ENCODE data around the gene NEMP1.
A peak's percentile ranks its signal among the peaks of the same experiment; 100 is the strongest.

NEMP1 gene

DNA sequence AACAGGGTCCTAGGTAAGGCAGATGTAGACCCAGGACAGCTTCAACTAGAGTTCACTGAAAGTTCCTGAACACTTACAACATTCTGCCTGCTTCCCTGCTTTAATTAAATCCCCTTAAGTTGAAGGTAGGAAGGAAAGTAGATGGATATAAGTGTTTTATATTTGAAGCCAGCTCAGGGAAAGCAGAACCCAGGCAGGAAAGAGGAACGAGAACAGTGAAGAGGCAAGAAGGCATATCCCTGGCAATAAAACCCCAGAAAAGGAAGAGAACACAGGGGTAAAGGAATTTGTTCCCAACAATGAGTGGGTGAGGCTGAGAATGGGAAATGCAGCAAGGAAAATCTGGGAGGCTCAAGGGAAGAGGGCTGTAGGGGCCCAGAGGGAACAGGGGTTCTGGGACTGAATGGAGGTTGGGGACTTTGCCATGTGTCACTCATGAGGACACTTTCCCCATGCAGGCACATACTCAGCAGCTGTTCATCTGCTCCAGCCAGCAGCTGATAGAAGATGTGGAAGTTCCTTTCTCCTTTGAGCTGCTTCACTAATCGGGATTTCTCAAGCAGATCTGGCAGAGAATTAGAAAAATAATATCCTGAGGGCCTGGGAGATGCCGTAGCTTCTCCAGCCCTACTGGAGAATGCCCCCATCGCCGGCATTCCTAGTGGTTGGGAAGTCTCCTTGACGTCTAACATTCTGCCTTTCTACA, 32.4 kb downstream of the NEMP1 start:
- H3K4me3 Mint-ChIP-seq, result no peak overlapping the region
- no peaks in the 10 kb centered on the region for H3K36me3 Mint-ChIP-seq (ENCODE audit: low read depth)
- DNase-seq (ENCODE audit: low spot score), result no peak
- H3K4me1 Mint-ChIP-seq (ENCODE audit: low read depth), result peaks cover 30% of the 10 kb centered on the region
- no peak overlapping the region for H3K27ac Mint-ChIP-seq
- H3K9me3 Mint-ChIP-seq, result no peaks in the 10 kb centered on the region
- no peaks in the 10 kb centered on the region for H3K27me3 Mint-ChIP-seq (ENCODE audit: low read depth)

- Mint-ChIP-seq H3K9me3 (no peaks in the 10 kb centered on the region), H3K4me1 (ENCODE audit: low read depth) (peaks cover 30% of the 10 kb centered on the region), H3K27ac (no peak overlapping the region), H3K27me3 (ENCODE audit: low read depth) (no peaks in the 10 kb centered on the region), H3K36me3 (ENCODE audit: low read depth) (no peaks in the 10 kb centered on the region), H3K4me3 (no peak overlapping the region)
- DNase-seq (ENCODE audit: low spot score), result no peak
These were observed 33.7 kb downstream of the NEMP1 start for GRCh38 chr12:57044889-57045288.

DNA sequence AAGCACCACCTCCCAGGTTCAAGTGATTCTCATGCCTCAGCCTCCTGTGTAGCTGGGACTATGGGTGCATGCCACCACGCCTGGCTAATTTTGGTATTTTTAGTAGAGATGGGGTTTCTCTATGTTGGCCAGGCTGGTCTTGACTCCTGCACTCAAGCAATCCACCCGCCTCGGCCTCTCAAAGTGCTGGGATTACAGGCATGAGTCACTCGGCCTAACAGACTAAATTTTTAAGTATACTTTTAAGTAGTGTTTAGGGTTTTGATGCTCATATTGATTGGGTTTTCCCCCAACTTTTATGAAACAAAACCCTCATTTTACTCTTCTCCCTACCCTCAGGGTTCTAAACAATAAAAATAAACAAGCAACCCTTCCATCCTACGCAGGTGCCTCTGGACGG, 34.1 kb downstream of the NEMP1 start:
- Mint-ChIP-seq H3K4me1 (ENCODE audit: low read depth) (peaks cover 29% of the 10 kb centered on the region), H3K36me3 (ENCODE audit: low read depth) (no peaks in the 10 kb centered on the region), H3K27me3 (ENCODE audit: low read depth) (no peaks in the 10 kb centered on the region), H3K4me3 (no peak overlapping the region), H3K27ac (no peak overlapping the region), H3K9me3 (no peaks in the 10 kb centered on the region)
- no peak for DNase-seq (ENCODE audit: low spot score)

DNA sequence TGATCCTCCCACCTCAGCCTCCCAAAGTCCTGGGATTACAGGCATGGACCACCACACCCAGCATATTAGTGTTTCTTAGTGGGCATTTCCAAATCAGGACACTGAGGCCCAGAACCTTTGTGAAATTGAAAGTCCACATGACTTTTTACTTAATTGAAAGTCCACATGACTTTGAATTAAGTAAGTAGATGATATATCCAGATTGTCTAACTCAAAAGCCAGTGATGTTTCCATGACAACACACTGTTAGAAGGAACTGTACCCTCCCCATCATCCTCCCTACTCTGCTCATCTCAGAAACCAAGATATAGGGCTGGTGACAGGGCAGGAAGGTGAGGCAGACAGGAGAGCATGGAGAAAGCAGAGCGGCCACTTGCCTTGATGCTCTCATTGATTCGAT, 35.9 kb downstream of the NEMP1 start:
- DNase-seq (ENCODE audit: low spot score), result no peak
- Mint-ChIP-seq H3K27me3 (ENCODE audit: low read depth) (no peaks in the 10 kb centered on the region), H3K9me3 (no peaks in the 10 kb centered on the region), H3K4me1 (ENCODE audit: low read depth) (peaks cover 24% of the 10 kb centered on the region), H3K27ac (no peak overlapping the region), H3K36me3 (ENCODE audit: low read depth) (no peaks in the 10 kb centered on the region), H3K4me3 (no peak overlapping the region)

- no peaks in the 10 kb centered on the region for H3K27me3 Mint-ChIP-seq (ENCODE audit: low read depth)
- H3K27ac Mint-ChIP-seq, result no peak overlapping the region
- H3K4me1 Mint-ChIP-seq (ENCODE audit: low read depth), result peaks cover 4% of the 10 kb centered on the region
- DNase-seq (ENCODE audit: low spot score), result no peak
- no peaks in the 10 kb centered on the region for H3K36me3 Mint-ChIP-seq (ENCODE audit: low read depth)
- H3K9me3 Mint-ChIP-seq, result no peaks in the 10 kb centered on the region
- no peak overlapping the region for H3K4me3 Mint-ChIP-seq
These were observed 37.8 kb downstream of the NEMP1 start for GRCh38 chr12:57040750-57041149.

DNA sequence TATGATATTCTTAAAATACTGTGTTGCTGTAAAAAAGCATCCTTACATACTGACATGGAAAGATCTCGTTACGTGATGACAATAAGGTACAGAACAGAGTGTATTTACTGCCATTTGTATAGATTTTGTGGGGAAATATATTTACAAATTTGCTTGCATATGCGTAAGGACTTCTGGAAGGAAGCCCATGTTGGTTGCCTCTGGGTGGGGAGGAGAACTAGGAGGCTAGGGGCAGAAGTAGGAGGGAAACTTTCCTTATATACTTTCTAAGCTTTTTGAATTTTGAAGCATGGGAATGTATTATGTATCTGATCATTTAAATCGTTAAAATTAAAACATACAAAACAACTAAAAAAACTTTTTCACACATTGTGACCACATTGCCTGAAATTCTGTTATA, 38.4 kb downstream of the NEMP1 start:
- Mint-ChIP-seq H3K27me3 (ENCODE audit: low read depth) (no peaks in the 10 kb centered on the region), H3K36me3 (ENCODE audit: low read depth) (no peaks in the 10 kb centered on the region)

GRCh38 chr12:57039016-57039798, 39.4 kb downstream of the NEMP1 start:
- Mint-ChIP-seq H3K4me3 (no peak overlapping the region), H3K4me1 (ENCODE audit: low read depth) (no peaks in the 10 kb centered on the region), H3K9me3 (no peaks in the 10 kb centered on the region), H3K27ac (no peak overlapping the region), H3K27me3 (ENCODE audit: low read depth) (no peaks in the 10 kb centered on the region), H3K36me3 (ENCODE audit: low read depth) (no peaks in the 10 kb centered on the region)
- DNase-seq (ENCODE audit: low spot score), result no peak

More for the DNA sequence above, 38.4 kb downstream of the NEMP1 start:
- H3K4me1 Mint-ChIP-seq (ENCODE audit: low read depth), result peaks cover under 1% of the 10 kb centered on the region
- H3K4me3 Mint-ChIP-seq, result no peak overlapping the region
- no peak overlapping the region for H3K27ac Mint-ChIP-seq
- H3K9me3 Mint-ChIP-seq, result no peaks in the 10 kb centered on the region
- no peak for DNase-seq (ENCODE audit: low spot score)

- no peaks in the 10 kb centered on the region for H3K36me3 Mint-ChIP-seq (ENCODE audit: low read depth)
- no peak overlapping the region for H3K4me3 Mint-ChIP-seq
- no peaks in the 10 kb centered on the region for H3K4me1 Mint-ChIP-seq (ENCODE audit: low read depth)
- H3K9me3 Mint-ChIP-seq, result no peaks in the 10 kb centered on the region
- H3K27me3 Mint-ChIP-seq (ENCODE audit: low read depth), result no peaks in the 10 kb centered on the region
- DNase-seq (ENCODE audit: low spot score), result no peak
- no peak overlapping the region for H3K27ac Mint-ChIP-seq
These were observed 41.3 kb downstream of the NEMP1 start for GRCh38 chr12:57037264-57037663.

GRCh38 chr12:57033431-57033830, 45.2 kb downstream of the NEMP1 start:
- Mint-ChIP-seq H3K36me3 (ENCODE audit: low read depth) (no peaks in the 10 kb centered on the region), H3K9me3 (no peaks in the 10 kb centered on the region), H3K27me3 (ENCODE audit: low read depth) (no peaks in the 10 kb centered on the region), H3K4me3 (no peak overlapping the region), H3K4me1 (ENCODE audit: low read depth) (peaks cover 14% of the 10 kb centered on the region), H3K27ac (no peak overlapping the region)
- no peak for DNase-seq (ENCODE audit: low spot score)

GRCh38 chr12:57031789-57032188, 46.8 kb downstream of the NEMP1 start:
- Mint-ChIP-seq H3K9me3 (no peaks in the 10 kb centered on the region), H3K36me3 (ENCODE audit: low read depth) (no peaks in the 10 kb centered on the region), H3K4me3 (no peak overlapping the region), H3K4me1 (ENCODE audit: low read depth) (peaks cover 22% of the 10 kb centered on the region), H3K27me3 (ENCODE audit: low read depth) (no peaks in the 10 kb centered on the region), H3K27ac (no peak overlapping the region)
- no peak for DNase-seq (ENCODE audit: low spot score)

DNA sequence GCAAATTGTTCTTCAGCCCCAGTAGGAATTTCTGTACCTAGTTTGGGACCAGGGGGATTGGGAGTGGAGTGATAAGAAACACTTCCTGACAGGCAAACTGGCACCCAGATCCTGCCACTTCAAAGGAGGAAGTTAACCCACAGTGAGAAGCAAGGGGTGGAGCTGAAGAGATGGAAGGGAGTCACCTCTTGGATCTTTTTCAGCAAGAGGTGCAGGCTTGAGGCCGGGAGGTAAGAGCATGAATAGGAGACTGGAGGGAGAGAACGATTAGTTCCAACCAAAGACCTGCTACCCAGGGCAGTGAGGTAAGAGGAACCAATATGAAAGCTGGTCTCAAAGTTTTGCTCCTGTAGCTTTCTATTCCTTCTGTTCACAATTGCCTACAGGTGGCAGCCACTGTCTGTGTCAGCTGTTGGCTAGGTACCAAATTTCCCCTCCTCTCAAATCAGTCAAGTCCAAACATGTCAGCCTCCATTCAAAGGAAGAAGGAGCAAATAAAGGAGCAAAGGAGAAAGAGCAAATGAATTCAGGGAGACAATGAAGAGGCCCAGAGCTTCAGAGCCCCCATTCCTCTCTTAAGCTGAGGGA, 47.4 kb downstream of the NEMP1 start:
- DNase-seq (ENCODE audit: low spot score), result no peak
- H3K4me1 Mint-ChIP-seq (ENCODE audit: low read depth), result peaks cover 25% of the 10 kb centered on the region
- H3K4me3 Mint-ChIP-seq, result peak overlapping the region; percentile 44
- H3K36me3 Mint-ChIP-seq (ENCODE audit: low read depth), result no peaks in the 10 kb centered on the region
- H3K27me3 Mint-ChIP-seq (ENCODE audit: low read depth), result no peaks in the 10 kb centered on the region
- peak overlapping the region; percentile 68 for H3K27ac Mint-ChIP-seq
- H3K9me3 Mint-ChIP-seq, result no peaks in the 10 kb centered on the region

DNA sequence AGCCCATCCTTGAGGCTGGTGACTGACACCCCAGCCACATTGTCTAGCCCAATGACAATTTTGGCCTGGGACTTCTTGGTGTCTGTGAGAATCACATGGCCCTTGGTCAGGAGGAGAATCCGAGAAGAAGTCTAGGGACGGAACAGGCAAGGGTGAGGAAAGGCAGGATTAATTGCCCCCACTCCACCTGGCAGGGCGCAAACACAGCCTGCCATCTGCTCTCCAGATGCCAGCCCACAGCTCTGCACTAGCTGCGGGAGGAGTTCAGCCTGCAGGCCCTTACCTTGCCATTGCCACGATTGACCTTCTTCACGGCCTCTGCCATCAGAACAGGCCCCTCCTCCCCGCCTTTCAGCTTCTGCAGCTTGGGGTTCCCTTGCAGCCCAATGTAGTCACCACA, 49.1 kb downstream of the NEMP1 start:
- Mint-ChIP-seq H3K9me3 (no peaks in the 10 kb centered on the region), H3K36me3 (ENCODE audit: low read depth) (no peaks in the 10 kb centered on the region), H3K27ac (no peak overlapping the region), H3K4me3 (no peak overlapping the region), H3K27me3 (ENCODE audit: low read depth) (no peaks in the 10 kb centered on the region), H3K4me1 (ENCODE audit: low read depth) (peaks cover 25% of the 10 kb centered on the region)
- no peak for DNase-seq (ENCODE audit: low spot score)

- Mint-ChIP-seq H3K27me3 (ENCODE audit: low read depth) (no peaks in the 10 kb centered on the region), H3K4me1 (ENCODE audit: low read depth) (peaks cover 25% of the 10 kb centered on the region), H3K9me3 (no peaks in the 10 kb centered on the region), H3K27ac (peak overlapping the region; percentile 17), H3K4me3 (no peak overlapping the region), H3K36me3 (ENCODE audit: low read depth) (no peaks in the 10 kb centered on the region)
- DNase-seq (ENCODE audit: low spot score), result no peak
These were observed 50.8 kb downstream of the NEMP1 start for GRCh38 chr12:57027805-57028153.

GRCh38 chr12:57027011-57027804, 51.4 kb downstream of the NEMP1 start:
- no peak for DNase-seq (ENCODE audit: low spot score)
- no peaks in the 10 kb centered on the region for H3K27me3 Mint-ChIP-seq (ENCODE audit: low read depth)
- no peaks in the 10 kb centered on the region for H3K9me3 Mint-ChIP-seq
- H3K4me1 Mint-ChIP-seq (ENCODE audit: low read depth), result peaks cover 25% of the 10 kb centered on the region
- no peak overlapping the region for H3K27ac Mint-ChIP-seq
- no peak overlapping the region for H3K4me3 Mint-ChIP-seq
- H3K36me3 Mint-ChIP-seq (ENCODE audit: low read depth), result no peaks in the 10 kb centered on the region
